ENCODE data around the gene STARD13.

Gene STARD13

GRCh38 chr13:33311040-33311439 lies 25.5 kb upstream of the STARD13 start:
- no peak for DNase-seq (ENCODE audit: low spot score)
- Histone ChIP-seq H3K4me3 (no peak overlapping the region), H3K27ac (no peak overlapping the region)
- no peak for TF ChIP-seq CTCF (IDR thresholded peaks at IDR 0.05)

DNA sequence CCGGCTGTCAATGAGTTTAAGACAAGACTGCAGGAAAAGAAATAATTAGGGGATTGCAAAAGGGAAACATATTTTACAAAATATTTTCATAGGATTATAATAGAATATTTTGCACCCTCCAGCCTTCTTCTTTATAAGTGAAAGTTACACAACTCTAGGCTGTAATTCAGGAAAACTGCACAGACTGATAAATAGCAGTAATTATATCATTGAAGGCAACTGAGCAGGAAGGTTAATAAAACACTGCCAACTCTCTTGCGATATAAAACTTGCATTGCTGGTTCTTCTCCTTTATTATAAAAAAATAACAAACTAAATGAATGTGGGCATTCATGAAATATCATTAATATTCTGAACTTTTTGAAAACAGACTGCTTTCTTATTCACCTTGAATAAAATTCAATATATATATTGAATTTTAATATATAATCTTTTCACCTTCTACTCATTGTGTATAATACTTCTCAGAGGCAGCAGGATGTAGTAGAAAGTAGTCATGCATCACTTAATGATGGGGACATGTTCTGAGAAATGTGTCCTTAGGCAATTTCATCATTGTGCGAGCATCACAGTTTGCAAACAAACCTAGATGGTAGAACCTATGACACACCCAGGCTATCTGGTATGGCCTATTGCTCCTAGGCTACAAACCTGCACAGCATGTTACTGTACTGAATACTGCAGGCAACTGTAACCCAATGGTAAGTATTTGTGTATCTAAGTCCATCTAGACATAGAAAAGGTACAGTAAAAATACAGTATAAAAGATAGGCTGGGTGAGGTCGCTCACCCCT lies 24.9 kb upstream of the STARD13 start:
- Histone ChIP-seq H3K4me3 (no peak overlapping the region), H3K27ac (no peak overlapping the region)
- no peak for DNase-seq (ENCODE audit: low spot score)
- no peak for TF ChIP-seq CTCF (IDR thresholded peaks at IDR 0.05)

GRCh38 chr13:33308863-33309262 lies 23.3 kb upstream of the STARD13 start:
- no peak for TF ChIP-seq CTCF (IDR thresholded peaks at IDR 0.05)
- Histone ChIP-seq H3K27ac (no peak overlapping the region), H3K4me3 (no peak overlapping the region)
- no peak for DNase-seq (ENCODE audit: low spot score)

GRCh38 chr13:33307843-33308242 lies 22.3 kb upstream of the STARD13 start:
- no peak for DNase-seq (ENCODE audit: low spot score)
- Histone ChIP-seq H3K4me3 (no peak overlapping the region), H3K27ac (no peak overlapping the region)
- TF ChIP-seq CTCF (IDR thresholded peaks at IDR 0.05), result no peak

GRCh38 chr13:33303855-33304597 lies 18.5 kb upstream of the STARD13 start:
- no peak for TF ChIP-seq CTCF (IDR thresholded peaks at IDR 0.05)

GRCh38 chr13:33299626-33300025 lies 14.1 kb upstream of the STARD13 start:
- no peak overlapping the region for H3K27ac ChIP-seq
- no peak for TF ChIP-seq CTCF (IDR thresholded peaks at IDR 0.05)
- no peak for DNase-seq (ENCODE audit: low spot score)

More at GRCh38 chr13:33303855-33304597, 18.5 kb upstream of the STARD13 start:
- DNase-seq (ENCODE audit: low spot score), result no peak
- no peak overlapping the region for H3K4me3 ChIP-seq
- no peak overlapping the region for H3K27ac ChIP-seq

More at GRCh38 chr13:33299626-33300025, 14.1 kb upstream of the STARD13 start:
- H3K4me3 ChIP-seq, result no peak overlapping the region
